ENCODE results near the gene MAN2A2. TPM values are rescaled to one million over a fixed set of nuclear protein-coding genes. Genes with fewer than 3 reads are reported as not detected.

MAN2A2 gene
- total and polyA plus RNA-seq, 2 donors (not counting 3 experiments of a cell fraction or from before 2014, with no cell fraction given): 60.9 to 77.7 TPM

GRCh38 chr15:90871139-90871715, 31.9 kb upstream of the MAN2A2 start:
- POLR2A ChIA-PET: interaction anchor here (0.8 kb wide), 1 partner anchor 13 kb away, joined by 5 read pairs; the partner anchor contains the start of gene FES

GRCh38 chr15:90871716-90872485, 31.2 kb upstream of the MAN2A2 start:
- FAIRE-seq (no peak), DNase-seq (ENCODE audit: low read depth, low spot score) (peak; percentile 30)
- no peaks in the 10 kb centered on the region for H3K9me1 ChIP-seq (replicated peaks; ENCODE audit: control insufficient read depth, extremely low read depth, insufficient read depth, low read length)
- ChIA-PET CTCF (interaction anchor here (3.4 to 4.0 kb wide), 2 partner anchors 14 to 224 kb away, joined by 15 to 26 read pairs; partner anchors contain the start of gene FES), POLR2A (no interaction called here)
- H3K9me3 ChIP-seq (replicated peaks; ENCODE audit: control insufficient read depth, insufficient read depth, low read length): no peaks in the 10 kb centered on the region
- no TSS peak for BruUV-seq (replicated peaks)
- intact Hi-C loops (cut with micrococcal nuclease): no loop called here
- no peak overlapping the region for H2AFZ ChIP-seq (ENCODE audit: low read depth, low read length)
- dilution Hi-C loops (cut with MboI; ENCODE audit: extremely low pct_ligation_motif_present, low sequenced_read_pairs): no loop called here
- H3K9ac ChIP-seq (replicated peaks; ENCODE audit: extremely low read depth, insufficient read depth, low read length): peak overlapping the region; percentile 94
- peak overlapping the region; percentile 89 for H3K27ac ChIP-seq (ENCODE audit: insufficient read depth, low read depth, low read length)
- H3K4me3 ChIP-seq (replicated peaks in 1 of 3; ENCODE audit: insufficient read depth in 1 of 3, low read depth in 1 of 3, low read length in 3 of 3): peak overlapping the region; percentile 36 to 73 (median 69)
- no peaks in the 10 kb centered on the region for H4K20me1 ChIP-seq (replicated peaks; ENCODE audit: control insufficient read depth, extremely low read depth, insufficient read depth, low read length)
- TF ChIP-seq GATA2 (IDR thresholded peaks at IDR 0.05; ENCODE audit: insufficient read depth, insufficient read length, low read depth, low read length) (no peak), EZH2 (IDR thresholded peaks at IDR 0.05; ENCODE audit: borderline replicate concordance, low read depth, low read length, severe bottlenecking) (no peak), MAX (IDR thresholded peaks at IDR 0.05; ENCODE audit: insufficient read depth, insufficient read length) (no peak), FOS (IDR thresholded peaks at IDR 0.05; ENCODE audit: borderline replicate concordance, insufficient read depth, low read length) (no peak), MYC (IDR thresholded peaks at IDR 0.05; ENCODE audit: low read depth, low read length) (no peak), POLR2AphosphoS5 (IDR thresholded peaks at IDR 0.05; ENCODE audit: insufficient read depth, low read depth, low read length) (peak; percentile 50), JUN (IDR thresholded peaks at IDR 0.05; ENCODE audit: borderline replicate concordance, insufficient read depth, insufficient read length, low read depth) (no peak), CTCF (IDR thresholded peaks at IDR 0.05; ENCODE audit: extremely low read depth in 1 of 2, insufficient read depth in 1 of 2, low read depth in 1 of 2, low read length in 2 of 2) (no peak), POLR2A (IDR thresholded peaks at IDR 0.05; ENCODE audit: low read depth, low read length) (peak; percentile 5)
- H3K4me2 ChIP-seq (ENCODE audit: insufficient read depth, low read length): peak overlapping the region; percentile 84
- H3K79me2 ChIP-seq (ENCODE audit: control insufficient read depth, insufficient read depth, low read length): peaks cover 49% of the 10 kb centered on the region
- H3K36me3 ChIP-seq (ENCODE audit: control insufficient read depth in 2 of 2, extremely low read depth in 1 of 2, insufficient read depth in 2 of 2, low read length in 2 of 2): peaks cover 7 to 8% of the 10 kb centered on the region in 2 experiments
- peaks cover 42% of the 10 kb centered on the region for H3K4me1 ChIP-seq (ENCODE audit: control insufficient read depth, extremely low read depth, insufficient read depth, low read length)
- H3K27me3 ChIP-seq (ENCODE audit: control insufficient read depth in 2 of 2, insufficient read depth in 2 of 2, low read length in 2 of 2): no peaks in the 10 kb centered on the region

More at GRCh38 chr15:90871139-90871715, 31.9 kb upstream of the MAN2A2 start:
- Histone ChIP-seq H3K79me2 (ENCODE audit: control insufficient read depth, insufficient read depth, low read length) (peaks cover 49% of the 10 kb centered on the region), H3K4me1 (ENCODE audit: control insufficient read depth, extremely low read depth, insufficient read depth, low read length) (peaks cover 42% of the 10 kb centered on the region), H3K4me2 (ENCODE audit: insufficient read depth, low read length) (peak overlapping the region; percentile 81), H3K9me1 (replicated peaks; ENCODE audit: control insufficient read depth, extremely low read depth, insufficient read depth, low read length) (no peaks in the 10 kb centered on the region), H3K27me3 (ENCODE audit: control insufficient read depth in 2 of 2, insufficient read depth in 2 of 2, low read length in 2 of 2) (no peaks in the 10 kb centered on the region), H3K4me3 (replicated peaks in 1 of 3; ENCODE audit: insufficient read depth in 1 of 3, low read depth in 1 of 3, low read length in 3 of 3) (peak overlapping the region; percentile 36 to 73 (median 69)), H3K36me3 (ENCODE audit: control insufficient read depth in 2 of 2, extremely low read depth in 1 of 2, insufficient read depth in 2 of 2, low read length in 2 of 2) (peaks cover 0 to 2% of the 10 kb centered on the region in 2 experiments), H3K9ac (replicated peaks; ENCODE audit: extremely low read depth, insufficient read depth, low read length) (peak overlapping the region; percentile 94), H4K20me1 (replicated peaks; ENCODE audit: control insufficient read depth, extremely low read depth, insufficient read depth, low read length) (no peaks in the 10 kb centered on the region), H3K9me3 (replicated peaks; ENCODE audit: control insufficient read depth, insufficient read depth, low read length) (no peaks in the 10 kb centered on the region), H2AFZ (ENCODE audit: low read depth, low read length) (peak overlapping the region; percentile 23), H3K27ac (ENCODE audit: insufficient read depth, low read depth, low read length) (peak overlapping the region; percentile 89)
- CTCF ChIA-PET: interaction anchor here (0.6 to 4.0 kb wide), 3 partner anchors 14 to 302 kb away, joined by 3 to 26 read pairs (median 15); partner anchors contain the start of gene FES
- TF ChIP-seq POLR2A (IDR thresholded peaks at IDR 0.05; ENCODE audit: low read depth, low read length) (peak; percentile 17), FOS (IDR thresholded peaks at IDR 0.05; ENCODE audit: borderline replicate concordance, insufficient read depth, low read length) (no peak), EZH2 (IDR thresholded peaks at IDR 0.05; ENCODE audit: borderline replicate concordance, low read depth, low read length, severe bottlenecking) (no peak), MAX (IDR thresholded peaks at IDR 0.05; ENCODE audit: insufficient read depth, insufficient read length) (no peak)
- intact Hi-C loops (cut with micrococcal nuclease): no loop called here
- dilution Hi-C loops (cut with MboI; ENCODE audit: extremely low pct_ligation_motif_present, low sequenced_read_pairs): no loop called here
- BruUV-seq (replicated peaks): no TSS peak
- FAIRE-seq: no peak
- DNase-seq (ENCODE audit: low read depth, low spot score): no peak
